ENCODE measurements around the gene GJD4. TPM values are rescaled to one million over a fixed set of nuclear protein-coding genes. Genes with fewer than 3 reads are reported as not detected.

GJD4 gene
- total RNA-seq, 1 experiment from 2014 or later = not detected

DNA sequence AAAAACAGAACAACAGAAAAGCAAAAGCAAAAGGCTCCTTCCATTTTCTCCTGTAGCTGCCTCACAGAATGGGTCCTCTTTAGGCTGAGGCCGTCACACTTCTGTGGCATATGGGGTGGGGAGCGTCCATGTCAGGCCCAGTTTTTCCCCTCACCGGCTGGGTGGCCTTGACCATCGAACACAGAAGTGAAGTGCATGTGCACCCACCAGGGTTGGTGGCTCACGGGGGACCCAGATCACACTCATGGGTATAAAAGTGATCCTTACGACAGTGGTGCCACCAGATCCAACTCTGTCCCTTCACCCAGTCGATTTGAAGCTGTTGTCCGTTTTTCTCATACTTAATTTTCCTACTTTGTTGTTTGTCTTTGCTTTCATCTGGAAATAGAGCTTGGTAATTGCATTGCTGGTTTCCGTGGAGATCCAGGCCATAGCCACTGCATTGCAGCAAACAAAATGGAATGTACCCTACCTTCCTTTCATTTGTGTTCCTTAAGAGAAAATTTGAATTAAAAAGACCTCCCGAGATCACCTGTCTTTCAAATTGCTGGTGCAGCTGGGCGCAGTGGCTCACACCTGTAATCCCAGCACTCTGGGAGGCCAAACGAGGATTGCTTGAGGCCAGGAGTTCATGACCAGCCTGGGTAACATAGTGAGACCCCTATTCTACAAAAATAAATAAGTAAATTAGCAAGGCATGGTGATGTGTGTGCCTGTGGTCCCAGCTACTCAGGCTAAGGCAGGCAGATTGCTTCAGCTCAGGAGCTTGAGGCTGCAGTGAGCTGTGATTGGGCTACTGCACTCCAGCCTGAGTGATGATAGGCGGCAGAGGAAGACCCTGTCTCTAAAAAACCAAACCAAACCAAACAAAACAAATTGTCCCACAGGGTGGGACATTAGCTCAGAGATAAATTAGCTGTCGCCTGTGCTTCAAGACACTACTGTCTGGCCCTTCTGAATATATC is 10.7 kb upstream of the GJD4 start:
- H3K9me3 ChIP-seq (ENCODE audit: control insufficient read depth in 1 of 2, insufficient read depth in 1 of 2, low read depth in 1 of 2, low read length in 2 of 2) = no peaks in the 10 kb centered on the region
- no peaks in the 10 kb centered on the region for H3K4me1 ChIP-seq (ENCODE audit: control insufficient read depth in 1 of 2, insufficient read depth in 2 of 2, low read length in 2 of 2)
- H3K27me3 ChIP-seq (ENCODE audit: insufficient read depth, low read length) = peaks cover 6% of the 10 kb centered on the region; the same call in 1 of the 2 replicates
- DNase-seq (ENCODE audit: low read depth, low spot score) = no peak
- H4K20me1 ChIP-seq (ENCODE audit: insufficient read depth) = no peaks in the 10 kb centered on the region
- no TSS peak for BruUV-seq (replicated peaks)
- no peak overlapping the region for H2AFZ ChIP-seq (ENCODE audit: low read depth, low read length, poor library complexity, severe bottlenecking)
- H3K9ac ChIP-seq (ENCODE audit: low read length) = no peak overlapping the region
- H3K4me3 ChIP-seq (replicated peaks in 1 of 2; ENCODE audit: low read depth in 1 of 2, low read length in 2 of 2) = no peak overlapping the region
- ATAC-seq = no peak
- no peaks in the 10 kb centered on the region for H3K36me3 ChIP-seq (ENCODE audit: control insufficient read depth in 1 of 2, insufficient read depth in 2 of 2, low read length in 2 of 2)
- H3K9me2 ChIP-seq (ENCODE audit: insufficient read depth) = no peaks in the 10 kb centered on the region
- intact Hi-C loops (cut with micrococcal nuclease) = no loop called here
- H3K4me2 ChIP-seq (ENCODE audit: low read length) = no peak overlapping the region
- ChIA-PET CTCF (no interaction called here), POLR2A (no interaction called here), RAD21 (ENCODE audit: low non-redundant PET in 1 of 2, low total read pairs in 2 of 2, uncharacterized antibody in 2 of 2, unreplicated experiment in 2 of 2) (no interaction called here)
- TF ChIP-seq SIN3A (IDR thresholded peaks at IDR 0.05; ENCODE audit: low read depth) (no peak), YY1 (IDR thresholded peaks at IDR 0.05; ENCODE audit: extremely low read depth, insufficient replicate concordance, low read depth, low read length) (no peak), CEBPB (IDR thresholded peaks at IDR 0.05; ENCODE audit: low read depth) (no peak), POLR2AphosphoS5 (IDR thresholded peaks at IDR 0.05; ENCODE audit: low read depth, low read length) (no peak), SRF (IDR thresholded peaks at IDR 0.05; ENCODE audit: low read depth) (no peak), EZH2 (IDR thresholded peaks at IDR 0.05) (no peak), EZH2phosphoT487 (IDR thresholded peaks at IDR 0.05; ENCODE audit: borderline replicate concordance) (no peak), TCF7L2 (IDR thresholded peaks at IDR 0.05; ENCODE audit: borderline replicate concordance, extremely low read depth, insufficient read depth, insufficient read length) (no peak), POLR2A (IDR thresholded peaks at IDR 0.05; ENCODE audit: borderline replicate concordance, extremely low read depth, insufficient read depth, insufficient read length) (no peak), CBX3 (IDR thresholded peaks at IDR 0.05; ENCODE audit: low read depth) (no peak), ZFX (IDR thresholded peaks at IDR 0.05) (no peak), ZNF274 (IDR thresholded peaks at IDR 0.05; ENCODE audit: low read depth, low read length) (no peak), SP1 (IDR thresholded peaks at IDR 0.05; ENCODE audit: low read depth) (no peak)
- TF ChIP-seq, protein P1, sequence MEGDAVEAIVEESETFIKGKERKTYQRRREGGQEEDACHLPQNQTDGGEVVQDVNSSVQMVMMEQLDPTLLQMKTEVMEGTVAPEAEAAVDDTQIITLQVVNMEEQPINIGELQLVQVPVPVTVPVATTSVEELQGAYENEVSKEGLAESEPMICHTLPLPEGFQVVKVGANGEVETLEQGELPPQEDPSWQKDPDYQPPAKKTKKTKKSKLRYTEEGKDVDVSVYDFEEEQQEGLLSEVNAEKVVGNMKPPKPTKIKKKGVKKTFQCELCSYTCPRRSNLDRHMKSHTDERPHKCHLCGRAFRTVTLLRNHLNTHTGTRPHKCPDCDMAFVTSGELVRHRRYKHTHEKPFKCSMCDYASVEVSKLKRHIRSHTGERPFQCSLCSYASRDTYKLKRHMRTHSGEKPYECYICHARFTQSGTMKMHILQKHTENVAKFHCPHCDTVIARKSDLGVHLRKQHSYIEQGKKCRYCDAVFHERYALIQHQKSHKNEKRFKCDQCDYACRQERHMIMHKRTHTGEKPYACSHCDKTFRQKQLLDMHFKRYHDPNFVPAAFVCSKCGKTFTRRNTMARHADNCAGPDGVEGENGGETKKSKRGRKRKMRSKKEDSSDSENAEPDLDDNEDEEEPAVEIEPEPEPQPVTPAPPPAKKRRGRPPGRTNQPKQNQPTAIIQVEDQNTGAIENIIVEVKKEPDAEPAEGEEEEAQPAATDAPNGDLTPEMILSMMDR (IDR thresholded peaks at IDR 0.05 in 2 of 3, conservative IDR thresholded peaks at IDR 0.05 in 1 of 3; ENCODE audit: borderline replicate concordance in 1 of 3, insufficient read depth in 1 of 3, low read depth in 2 of 3, low read length in 2 of 3) = no peak
- TF ChIP-seq, protein P2, sequence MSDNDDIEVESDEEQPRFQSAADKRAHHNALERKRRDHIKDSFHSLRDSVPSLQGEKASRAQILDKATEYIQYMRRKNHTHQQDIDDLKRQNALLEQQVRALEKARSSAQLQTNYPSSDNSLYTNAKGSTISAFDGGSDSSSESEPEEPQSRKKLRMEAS (IDR thresholded peaks at IDR 0.05) = no peak
- H3K27ac ChIP-seq (ENCODE audit: low read depth, low read length) = no peak overlapping the region
- H3K79me2 ChIP-seq (ENCODE audit: insufficient read depth, low read length) = no peaks in the 10 kb centered on the region
